Skin epidermis (tissue), 12 donors: ENCODE data around the gene STK32B.
"Not testable (repeated sequence)": the region's sequence is repeated elsewhere in the genome, so short reads cannot be mapped to it uniquely, and the experiment has no call there.

ENCODE experiments used
- H3K27ac ChIP-seq, 21 experiments: fragments of 200-600 bp; sonication (generic) in 11 of 21; one replicate each; pipeline ENCODE4 v1.5.0; 2020; ENCODE audit warnings: mild to moderate bottlenecking in 3 of 21, inconsistent platforms in 2 of 21, moderate library complexity in 2 of 21
- H3K4me3 ChIP-seq, 7 experiments: fragments of 200-600 bp; sonication (generic) in 2 of 7; one replicate each; pipeline ENCODE4 v1.5.0; 2020; ENCODE audit warnings: inconsistent platforms in 2 of 7, mild to moderate bottlenecking in 2 of 7, moderate library complexity in 1 of 7

The STK32B gene

DNA sequence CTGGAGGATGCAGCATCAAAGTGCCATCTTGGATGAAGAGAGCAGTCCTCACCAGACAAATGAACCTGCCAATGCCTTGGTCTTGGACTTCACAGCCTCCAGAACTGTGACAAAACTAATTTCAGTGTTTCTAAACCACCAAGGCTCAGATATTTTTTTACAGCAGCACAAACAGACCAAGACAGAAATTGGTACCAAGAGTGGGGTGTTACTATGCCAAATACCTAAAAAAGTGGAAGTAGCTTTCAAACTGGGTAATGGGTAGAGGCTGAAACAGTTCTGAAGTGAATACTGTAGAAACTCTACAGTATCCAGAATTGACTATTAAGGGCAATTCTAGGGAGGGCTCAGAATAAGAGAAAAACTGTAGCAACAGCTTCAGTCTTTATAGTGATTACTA is 170.8 kb downstream of the STK32B start:
- Histone ChIP-seq H3K4me3 (no peak overlapping the region), H3K27ac (no peak overlapping the region)

DNA sequence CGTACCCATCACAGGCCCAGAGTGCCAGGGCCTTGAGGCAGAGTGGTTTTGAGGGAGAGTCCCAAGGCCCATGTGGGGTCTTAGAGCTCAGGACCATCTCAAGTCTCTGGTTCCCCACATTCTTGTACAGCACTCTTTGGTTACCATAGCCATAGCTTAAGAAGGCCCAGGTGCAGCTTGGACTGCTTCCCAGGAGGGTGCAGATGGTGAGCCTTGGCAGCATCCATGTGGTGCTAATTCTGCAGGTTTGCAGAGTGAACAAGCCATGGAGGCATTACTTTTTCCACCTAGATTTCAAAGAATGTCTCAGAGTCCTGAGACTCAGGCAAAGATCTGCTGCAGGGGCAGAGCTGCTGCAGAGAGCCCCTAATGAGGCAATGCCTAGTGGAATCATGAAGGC is 171.7 kb downstream of the STK32B start:
- Histone ChIP-seq H3K27ac (no peak overlapping the region), H3K4me3 (no peak overlapping the region)

- Histone ChIP-seq H3K27ac (no peak overlapping the region), H3K4me3 (no peak overlapping the region)
Observed at GRCh38 chr4:5224340-5224739, 173.1 kb downstream of the STK32B start.

GRCh38 chr4:5232549-5232948 is 181.3 kb downstream of the STK32B start:
- H3K27ac ChIP-seq: no peak overlapping the region
- no peak overlapping the region for H3K4me3 ChIP-seq

GRCh38 chr4:5237086-5237660 is 185.9 kb downstream of the STK32B start:
- peak overlapping the region in 2 of 21 experiments; percentile 37 to 74 for H3K27ac ChIP-seq
- H3K4me3 ChIP-seq: no peak overlapping the region

DNA sequence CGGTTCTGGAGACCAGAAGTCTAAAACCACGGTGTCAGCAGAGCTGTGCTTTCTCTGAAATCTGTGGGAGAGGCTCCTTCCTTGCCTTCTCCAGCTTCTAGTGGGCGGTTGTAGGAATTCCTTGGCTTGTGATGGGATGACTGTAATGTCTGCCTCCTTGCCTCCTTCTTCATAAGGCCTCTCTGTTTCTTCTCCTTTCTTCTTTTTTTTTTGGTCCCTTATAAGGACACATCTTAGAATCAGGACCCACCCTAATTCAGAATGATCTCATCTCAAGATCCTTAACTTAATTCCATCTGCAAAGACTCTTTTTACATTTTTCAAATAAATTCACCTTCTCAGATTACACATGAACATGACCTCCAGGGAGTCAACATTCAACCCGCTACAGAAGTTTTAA is 186.9 kb downstream of the STK32B start:
- H3K4me3 ChIP-seq: no peak overlapping the region
- peak overlapping the region in 1 of 21 experiments; percentile 74 for H3K27ac ChIP-seq

DNA sequence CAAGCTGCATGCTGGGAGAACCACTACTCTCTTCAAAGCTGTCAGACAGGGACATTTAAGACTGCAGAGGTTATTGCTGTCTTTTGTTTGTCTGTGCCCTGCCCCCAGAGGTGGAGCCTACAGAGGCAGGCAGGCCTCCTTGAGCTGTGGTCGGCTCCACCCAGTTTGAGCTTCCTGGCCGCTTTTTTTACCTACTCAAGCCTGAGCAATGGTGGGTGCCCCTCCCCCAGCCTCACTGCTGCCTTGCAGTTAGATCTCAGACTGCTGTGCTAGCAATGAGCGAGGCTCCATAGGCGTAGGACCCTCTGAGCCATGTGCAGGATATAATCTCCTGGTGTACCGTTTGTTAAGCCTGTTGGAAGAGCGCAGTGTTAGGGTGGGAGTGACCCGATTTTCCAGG is 195.8 kb downstream of the STK32B start:
- H3K27ac ChIP-seq, H3K4me3 ChIP-seq: not testable (repeated sequence)

DNA sequence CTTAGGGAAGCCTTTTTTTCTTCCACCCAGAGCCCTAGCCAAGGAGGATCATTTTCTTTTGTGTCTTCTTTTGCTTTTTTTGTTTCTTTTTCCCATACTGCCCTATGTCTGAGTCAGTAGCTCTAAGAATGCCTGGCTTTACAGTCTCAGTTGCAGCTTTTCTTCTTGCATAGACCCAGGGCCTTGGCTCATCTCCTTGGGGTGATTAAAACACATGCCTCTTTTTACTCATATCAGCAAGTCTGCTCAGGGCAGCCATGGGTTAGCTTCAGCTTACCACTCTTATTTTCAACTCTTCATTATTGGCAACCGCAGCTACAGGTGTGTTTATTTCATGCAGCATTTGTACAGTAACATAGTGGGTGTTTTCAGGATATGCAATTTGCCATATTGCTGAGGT is 196.5 kb downstream of the STK32B start:
- Histone ChIP-seq H3K4me3 (no peak overlapping the region), H3K27ac (no peak overlapping the region)

- Histone ChIP-seq H3K4me3 (no peak overlapping the region), H3K27ac (no peak overlapping the region)
Observed at GRCh38 chr4:5249727-5250126, 198.4 kb downstream of the STK32B start.

- H3K27ac ChIP-seq, H3K4me3 ChIP-seq: not testable (repeated sequence)
Observed at GRCh38 chr4:5250536-5250935, 199.3 kb downstream of the STK32B start.

- H3K4me3 ChIP-seq: no peak overlapping the region
- no peak overlapping the region for H3K27ac ChIP-seq
Observed at GRCh38 chr4:5256421-5256820, 205.1 kb downstream of the STK32B start.

- no peak overlapping the region for H3K27ac ChIP-seq
- H3K4me3 ChIP-seq: no peak overlapping the region
Observed at GRCh38 chr4:5257086-5257485, 205.8 kb downstream of the STK32B start.

GRCh38 chr4:5259471-5259870 is 208.2 kb downstream of the STK32B start:
- no peak overlapping the region for H3K27ac ChIP-seq
- H3K4me3 ChIP-seq: no peak overlapping the region

GRCh38 chr4:5260121-5260520 is 208.8 kb downstream of the STK32B start:
- no peak overlapping the region for H3K4me3 ChIP-seq
- no peak overlapping the region for H3K27ac ChIP-seq

GRCh38 chr4:5261866-5262265 is 210.6 kb downstream of the STK32B start:
- no peak overlapping the region for H3K27ac ChIP-seq
- no peak overlapping the region for H3K4me3 ChIP-seq

DNA sequence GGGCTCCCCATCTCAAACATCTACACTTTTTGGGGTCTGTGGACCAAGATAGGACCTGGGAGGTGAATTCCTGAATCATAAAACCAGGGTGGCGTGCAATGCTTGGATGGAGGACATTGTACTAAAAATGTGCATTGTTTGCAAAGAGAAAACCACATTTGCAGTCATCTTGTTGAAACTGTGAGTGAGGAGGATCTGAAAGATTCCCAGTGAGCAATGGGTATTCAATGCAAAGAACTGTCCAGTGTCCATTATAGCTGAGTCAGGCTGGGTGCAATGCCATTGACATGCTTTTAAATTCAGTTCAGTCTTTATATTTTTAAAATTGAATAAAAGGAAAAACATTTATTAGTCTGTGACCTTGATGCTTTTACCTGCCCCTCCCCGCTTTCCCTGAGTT is 215.7 kb downstream of the STK32B start:
- no peak overlapping the region for H3K4me3 ChIP-seq

GRCh38 chr4:5267408-5267807 is 216.1 kb downstream of the STK32B start:
- Histone ChIP-seq H3K27ac (no peak overlapping the region), H3K4me3 (no peak overlapping the region)

More for the DNA sequence above, 215.7 kb downstream of the STK32B start:
- no peak overlapping the region for H3K27ac ChIP-seq

GRCh38 chr4:5276475-5277075 is 225.3 kb downstream of the STK32B start:
- H3K4me3 ChIP-seq: no peak overlapping the region
- H3K27ac ChIP-seq: no peak overlapping the region

DNA sequence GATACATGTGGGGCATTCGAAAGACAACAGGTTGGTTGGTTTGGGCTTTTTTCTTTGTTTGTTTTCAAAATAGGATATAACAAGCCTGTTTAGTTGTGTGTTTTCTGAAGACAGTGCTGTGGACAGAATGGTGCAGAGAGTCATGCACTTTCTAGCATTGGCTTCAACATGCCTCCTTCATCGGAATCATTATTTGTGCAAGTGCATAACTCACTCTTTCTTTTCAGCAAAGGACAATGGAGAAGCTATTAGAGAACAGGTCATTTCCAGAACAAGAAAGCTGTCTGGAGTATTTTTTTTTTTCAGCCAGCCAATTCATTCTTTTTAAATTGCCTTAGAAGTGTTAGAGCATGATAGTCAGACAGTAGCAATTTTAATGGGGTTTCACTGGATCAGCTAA is 225.8 kb downstream of the STK32B start:
- Histone ChIP-seq H3K4me3 (no peak overlapping the region), H3K27ac (no peak overlapping the region)

- H3K4me3 ChIP-seq: no peak overlapping the region
- no peak overlapping the region for H3K27ac ChIP-seq
Observed at GRCh38 chr4:5278213-5278612, 226.9 kb downstream of the STK32B start.

GRCh38 chr4:5280069-5280468 is 228.8 kb downstream of the STK32B start:
- not testable (repeated sequence) for H3K27ac ChIP-seq, H3K4me3 ChIP-seq

DNA sequence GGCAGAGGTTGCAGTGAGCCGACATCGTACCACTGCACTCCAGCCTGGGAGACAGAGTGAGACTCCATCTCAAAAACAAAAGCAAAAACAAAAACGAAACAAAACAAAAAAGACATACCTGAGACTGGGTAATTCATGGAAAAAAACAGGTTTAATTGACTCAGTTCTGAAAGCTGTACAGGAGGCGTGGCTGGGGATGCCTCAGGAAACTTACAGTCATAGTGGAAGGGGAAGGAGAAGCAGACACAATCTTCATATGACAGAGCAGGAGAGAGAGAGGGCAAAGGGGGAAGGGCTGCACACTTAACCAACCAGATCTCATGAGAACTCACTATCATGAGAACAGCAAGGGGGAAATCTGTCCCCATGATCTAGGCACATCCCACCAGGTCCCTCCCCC is 229.5 kb downstream of the STK32B start:
- Histone ChIP-seq H3K4me3 (no peak overlapping the region), H3K27ac (no peak overlapping the region)
